HUDEP-2 (cell line): ENCODE data around the gene PC.
"Not testable (repeated sequence)": the region's sequence is repeated elsewhere in the genome, so short reads cannot be mapped to it uniquely, and the experiment has no call there.

Experiments used
- DNase-seq, 76 experiments: peaks; one replicate each; lab custom pipeline; 2025; ENCODE audit not compliant: unreplicated experiment in 76 of 76; lab: John Stamatoyannopoulos, UW

The PC gene

DNA sequence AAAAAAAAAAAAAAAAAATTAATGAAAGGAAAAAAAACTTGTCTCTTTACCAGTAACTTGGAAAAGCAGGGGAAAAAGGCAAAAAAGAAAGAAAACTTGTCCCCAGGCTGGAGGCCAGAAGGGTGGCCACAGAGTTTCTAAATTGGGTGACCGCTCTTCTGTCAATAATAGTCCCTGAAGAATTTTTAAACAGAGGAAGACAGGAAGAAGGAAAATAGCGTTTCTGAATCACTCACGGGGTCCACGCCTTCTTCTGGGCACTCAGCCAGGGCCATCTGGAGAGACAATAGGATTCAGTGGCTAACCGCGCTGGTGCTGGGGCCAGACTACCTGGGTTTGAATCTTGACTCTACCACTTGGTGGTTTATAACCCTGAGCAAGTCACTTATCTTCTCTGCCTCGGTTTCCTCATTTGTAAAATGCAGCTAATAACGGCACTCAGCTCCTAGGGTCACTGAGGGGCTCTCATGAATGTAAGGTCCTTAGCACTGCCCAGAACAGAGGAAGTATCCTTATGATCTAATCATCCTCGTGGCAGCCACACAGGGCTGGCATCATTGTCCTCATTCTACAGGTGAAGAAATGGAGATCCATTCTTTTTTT, 23.9 kb upstream of the PC start:
- DNase-seq = peak in 74 of 76 experiments; percentile 43 to 92 (median 82)

DNA sequence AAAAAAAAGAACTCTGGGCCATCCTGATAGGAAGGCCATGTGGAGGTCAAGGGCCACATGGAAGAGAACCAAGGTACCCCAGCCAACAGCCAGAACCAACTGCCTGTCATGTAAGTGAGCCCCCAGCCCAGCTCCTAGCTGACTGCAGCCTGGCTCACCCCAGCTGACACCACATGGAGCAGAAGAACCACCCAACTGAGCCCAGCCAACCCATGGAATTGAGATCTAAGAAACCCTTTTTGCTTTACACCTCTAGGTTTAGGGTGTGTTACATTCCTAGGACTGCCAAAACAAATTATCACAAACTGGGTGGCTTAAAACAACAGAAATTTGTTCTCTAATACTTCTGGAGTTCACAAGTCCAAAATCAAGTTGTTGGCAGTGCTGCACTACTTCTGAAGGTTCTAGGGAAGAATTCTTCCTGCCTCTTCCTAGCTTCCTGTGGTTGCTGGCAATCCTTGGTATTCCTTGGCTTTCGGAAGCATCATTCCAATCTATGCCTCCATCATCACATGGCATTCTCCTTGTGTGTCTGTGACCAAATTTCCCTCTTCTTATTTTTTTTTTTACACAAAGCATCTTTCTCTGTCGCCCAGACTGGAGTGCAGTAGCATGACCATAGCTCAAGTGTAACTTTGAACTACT, 21.3 kb upstream of the PC start:
- no peak for DNase-seq

GRCh38 chr11:66978717-66979116, 20.5 kb upstream of the PC start:
- DNase-seq = no peak

- DNase-seq = no peak
Observed at GRCh38 chr11:66978229-66978628, 20.0 kb upstream of the PC start.

- no peak for DNase-seq
Observed at GRCh38 chr11:66976925-66977324, 18.7 kb upstream of the PC start.

GRCh38 chr11:66976028-66976467, 17.9 kb upstream of the PC start:
- DNase-seq = peak in 1 of 76 experiments; percentile 15

DNA sequence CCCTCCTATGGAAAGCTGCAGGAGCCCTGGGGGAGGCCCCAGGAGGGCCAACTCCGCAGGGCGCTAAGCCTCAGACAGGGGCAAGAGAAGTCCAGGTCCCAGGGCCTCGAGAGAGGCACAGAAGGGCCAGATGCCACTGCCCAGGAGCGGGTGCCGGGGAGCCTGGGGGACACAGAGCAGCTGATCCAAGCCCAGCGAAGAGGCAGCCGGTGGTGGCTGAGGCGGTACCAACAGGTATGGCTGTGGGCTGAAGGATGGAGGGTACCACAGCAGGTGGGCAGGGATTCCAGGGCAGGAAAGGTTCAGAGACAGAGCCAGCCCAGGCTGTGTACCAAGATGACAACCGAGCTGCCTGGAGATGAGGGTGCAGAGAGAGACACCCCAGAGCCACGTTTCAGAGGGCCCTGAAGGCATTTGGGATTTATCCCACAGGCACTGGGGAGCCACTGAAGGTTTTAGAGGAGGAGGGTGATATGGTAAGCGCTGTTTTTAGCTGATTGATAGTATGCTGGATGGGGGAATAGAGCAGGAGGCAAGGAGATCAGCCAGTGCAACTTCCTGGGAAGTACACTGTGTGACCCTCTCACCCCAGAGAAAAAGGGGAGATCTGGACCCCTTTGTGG, 17.3 kb upstream of the PC start:
- DNase-seq = no peak

DNA sequence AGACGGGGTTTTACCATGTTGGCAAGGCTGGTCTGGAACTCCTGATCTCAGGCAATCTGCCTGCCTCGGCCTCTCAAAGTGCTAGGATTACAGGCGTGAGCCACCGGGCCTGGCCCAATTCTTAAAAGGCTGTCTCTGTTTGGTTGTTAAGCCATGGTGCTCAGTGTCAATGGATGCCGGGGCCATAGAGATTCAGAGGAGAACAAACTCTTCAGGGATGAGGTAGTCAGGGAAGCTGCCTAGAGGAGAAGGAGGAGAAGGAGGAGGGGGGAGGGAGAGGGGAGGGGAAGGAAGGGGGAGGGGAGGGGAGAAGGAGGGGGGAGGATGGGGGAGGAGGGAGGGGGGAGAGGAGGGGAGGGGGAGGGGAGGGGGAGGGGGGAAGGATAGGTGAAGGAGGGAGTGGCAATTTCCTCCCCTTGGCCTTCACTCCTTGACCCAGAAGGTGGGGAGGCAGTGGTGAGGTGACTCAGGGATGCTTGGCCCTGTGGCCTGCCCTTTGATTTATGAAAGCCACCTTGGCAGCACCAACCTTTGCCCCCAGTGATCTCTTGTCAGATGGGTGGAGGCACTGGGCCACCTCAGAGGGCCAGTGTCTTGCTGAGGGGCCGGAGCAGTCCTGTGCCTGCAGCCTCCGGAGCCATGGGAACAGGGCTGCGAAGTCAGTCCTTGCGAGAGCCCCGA, 16.7 kb upstream of the PC start, which contains the start of gene C11orf86:
Gene C11orf86, plus strand, starts transcription at position 581 of the 681 bp plus-strand sequence. Its CDS starts 59 bp downstream, at position 640.
- DNase-seq = no peak

- no peak for DNase-seq
Observed at GRCh38 chr11:66973956-66974580, 15.9 kb upstream of the PC start.

GRCh38 chr11:66971488-66971887, 13.3 kb upstream of the PC start:
- no peak for DNase-seq

- no peak for DNase-seq
Observed at GRCh38 chr11:66970807-66971442, 12.7 kb upstream of the PC start.

GRCh38 chr11:66970371-66970806, 12.2 kb upstream of the PC start:
- DNase-seq = no peak

GRCh38 chr11:66969584-66970225, 11.5 kb upstream of the PC start:
- DNase-seq = no peak

- no peak for DNase-seq
Observed at GRCh38 chr11:66967670-66968425, 9.7 kb upstream of the PC start.

DNA sequence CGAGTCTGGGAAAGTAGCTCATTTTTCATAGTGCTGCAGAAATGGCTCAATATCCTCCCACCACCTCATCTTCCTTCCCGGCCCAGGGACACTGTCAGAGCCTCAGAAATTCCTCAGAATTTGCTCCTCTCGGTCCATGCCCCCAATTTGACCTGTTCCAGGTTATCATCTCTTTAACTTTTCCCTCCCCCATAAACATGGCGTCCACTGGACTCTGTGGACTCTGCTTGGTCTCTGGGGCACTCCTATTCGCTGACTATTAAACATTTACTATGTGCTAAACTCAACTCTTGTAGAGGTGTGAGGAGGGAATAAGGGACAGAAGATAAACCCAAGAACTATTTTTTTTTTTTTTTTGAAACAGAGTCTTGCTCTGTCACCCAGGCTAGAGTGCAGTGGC, 8.2 kb upstream of the PC start:
- DNase-seq = no peak

- no peak for DNase-seq
Observed at GRCh38 chr11:66964495-66964894, 6.3 kb upstream of the PC start.

- DNase-seq = no peak
Observed at GRCh38 chr11:66962801-66963200, 4.6 kb upstream of the PC start.

- no peak for DNase-seq
Observed at GRCh38 chr11:66962247-66962646, 4.1 kb upstream of the PC start.

GRCh38 chr11:66961691-66962213, 3.6 kb upstream of the PC start:
- not testable (repeated sequence) for DNase-seq
